ENCODE measurements around the gene BLCAP. TPM values are rescaled to one million over a fixed set of nuclear protein-coding genes. Genes with fewer than 3 reads are reported as not detected.

The BLCAP gene
- total and polyA plus RNA-seq, 2 experiments from 2014 or later: 62.2 to 64.8 TPM

GRCh38 chr20:37576911-37577310, 49.2 kb upstream of the BLCAP start:
- ATAC-seq (no peak), DNase-seq (ENCODE audit: low spot score) (no peak)
- H3K27ac Mint-ChIP-seq: no peak overlapping the region
- H3K27me3 Mint-ChIP-seq (ENCODE audit: insufficient read depth, low read depth, poor library complexity): peaks cover 6% of the 10 kb centered on the region
- TF ChIP-seq EZH2phosphoT487 (IDR thresholded peaks at IDR 0.05; ENCODE audit: unreplicated experiment) (no peak), CTCF (conservative IDR thresholded peaks at IDR 0.05; ENCODE audit: low read depth in 2 of 2) (no peak), ZNF462 (CRISPR knock-in tag; IDR thresholded peaks at IDR 0.05) (no peak), POLR2AphosphoS5 (IDR thresholded peaks at IDR 0.05; ENCODE audit: low read depth) (no peak), CREB1 (CRISPR knock-in tag; IDR thresholded peaks at IDR 0.05; ENCODE audit: low read depth) (no peak), NANOG (IDR thresholded peaks at IDR 0.05; ENCODE audit: borderline replicate concordance) (no peak), ZNF331 (CRISPR knock-in tag; IDR thresholded peaks at IDR 0.05; ENCODE audit: low read depth) (no peak), STAT1 (IDR thresholded peaks at IDR 0.05; ENCODE audit: unreplicated experiment) (no peak), EZH2 (IDR thresholded peaks at IDR 0.05; ENCODE audit: low read depth, unreplicated experiment) (no peak), ZNF114 (CRISPR knock-in tag; IDR thresholded peaks at IDR 0.05) (no peak)
- TF ChIP-seq, protein P1, sequence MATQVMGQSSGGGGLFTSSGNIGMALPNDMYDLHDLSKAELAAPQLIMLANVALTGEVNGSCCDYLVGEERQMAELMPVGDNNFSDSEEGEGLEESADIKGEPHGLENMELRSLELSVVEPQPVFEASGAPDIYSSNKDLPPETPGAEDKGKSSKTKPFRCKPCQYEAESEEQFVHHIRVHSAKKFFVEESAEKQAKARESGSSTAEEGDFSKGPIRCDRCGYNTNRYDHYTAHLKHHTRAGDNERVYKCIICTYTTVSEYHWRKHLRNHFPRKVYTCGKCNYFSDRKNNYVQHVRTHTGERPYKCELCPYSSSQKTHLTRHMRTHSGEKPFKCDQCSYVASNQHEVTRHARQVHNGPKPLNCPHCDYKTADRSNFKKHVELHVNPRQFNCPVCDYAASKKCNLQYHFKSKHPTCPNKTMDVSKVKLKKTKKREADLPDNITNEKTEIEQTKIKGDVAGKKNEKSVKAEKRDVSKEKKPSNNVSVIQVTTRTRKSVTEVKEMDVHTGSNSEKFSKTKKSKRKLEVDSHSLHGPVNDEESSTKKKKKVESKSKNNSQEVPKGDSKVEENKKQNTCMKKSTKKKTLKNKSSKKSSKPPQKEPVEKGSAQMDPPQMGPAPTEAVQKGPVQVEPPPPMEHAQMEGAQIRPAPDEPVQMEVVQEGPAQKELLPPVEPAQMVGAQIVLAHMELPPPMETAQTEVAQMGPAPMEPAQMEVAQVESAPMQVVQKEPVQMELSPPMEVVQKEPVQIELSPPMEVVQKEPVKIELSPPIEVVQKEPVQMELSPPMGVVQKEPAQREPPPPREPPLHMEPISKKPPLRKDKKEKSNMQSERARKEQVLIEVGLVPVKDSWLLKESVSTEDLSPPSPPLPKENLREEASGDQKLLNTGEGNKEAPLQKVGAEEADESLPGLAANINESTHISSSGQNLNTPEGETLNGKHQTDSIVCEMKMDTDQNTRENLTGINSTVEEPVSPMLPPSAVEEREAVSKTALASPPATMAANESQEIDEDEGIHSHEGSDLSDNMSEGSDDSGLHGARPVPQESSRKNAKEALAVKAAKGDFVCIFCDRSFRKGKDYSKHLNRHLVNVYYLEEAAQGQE (IDR thresholded peaks at IDR 0.05; ENCODE audit: unreplicated experiment): no peak
- peaks cover 9% of the 10 kb centered on the region for H3K4me1 Mint-ChIP-seq
- Histone ChIP-seq H3K4me2 (no peak overlapping the region), H2AFZ (no peak overlapping the region), H4K20me1 (replicated peaks; ENCODE audit: insufficient read depth) (no peaks in the 10 kb centered on the region), H3K36me3 (ENCODE audit: insufficient read depth) (no peaks in the 10 kb centered on the region), H3K9me2 (ENCODE audit: insufficient read depth) (no peaks in the 10 kb centered on the region), H3K4me3 (no peak overlapping the region), H3K27ac (ENCODE audit: low read depth) (no peak overlapping the region), H3K27me3 (ENCODE audit: insufficient read depth) (no peaks in the 10 kb centered on the region), H3K79me2 (replicated peaks; ENCODE audit: insufficient read depth) (no peaks in the 10 kb centered on the region), H3F3A (replicated peaks; ENCODE audit: low read depth) (no peaks in the 10 kb centered on the region), H3K4me1 (ENCODE audit: insufficient read depth) (no peaks in the 10 kb centered on the region)
- H3K4me3 Mint-ChIP-seq: no peak overlapping the region
- no peaks in the 10 kb centered on the region for H3K9me3 Mint-ChIP-seq
- no peaks in the 10 kb centered on the region for H3K36me3 Mint-ChIP-seq (ENCODE audit: low read depth)

Data from GM23338 (cell line).